DOHH2 (cell line): ENCODE measurements around the gene TXNDC11.

Experiments used
- EZH2phosphoT487 ChIP-seq: fragments of 200-600 bp; sonication (generic); IDR thresholded peaks from 2 replicates; pipeline ENCODE4 v1.6.1; 2017; ENCODE audit warnings: borderline replicate concordance, mild to moderate bottlenecking, antibody characterized with exemption, low read length, moderate library complexity, mixed read lengths
- TF ChIP-seq, protein P1 (sequence below): fragments of 200-600 bp; sonication (generic); IDR thresholded peaks from one replicate; pipeline ENCODE4 v1.5.1; 2014; ENCODE audit warnings: antibody characterized with exemption, mild to moderate bottlenecking, low read depth, low read length; ENCODE audit not compliant: poor library complexity, severe bottlenecking

DNA sequence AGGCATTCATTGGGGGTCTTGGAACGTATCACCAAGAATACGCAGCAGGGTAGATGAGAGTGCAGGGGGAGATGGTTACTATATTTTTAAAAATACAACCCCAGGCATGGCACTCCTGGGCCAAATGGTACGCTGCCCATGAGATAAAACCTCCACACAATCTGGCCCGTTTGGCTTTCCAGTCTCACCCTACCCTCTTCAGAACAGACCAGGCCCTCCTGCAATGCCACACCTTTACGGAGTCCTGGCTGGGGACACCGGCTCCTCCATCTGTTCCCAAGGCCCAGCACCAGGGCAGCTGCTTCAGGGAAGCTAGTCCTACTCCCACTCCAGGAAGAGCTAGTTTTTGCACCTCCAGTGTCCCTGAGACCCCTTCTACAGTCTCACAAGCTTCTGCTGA lies 50.0 kb downstream of the TXNDC11 start:
- TF ChIP-seq, protein P1, sequence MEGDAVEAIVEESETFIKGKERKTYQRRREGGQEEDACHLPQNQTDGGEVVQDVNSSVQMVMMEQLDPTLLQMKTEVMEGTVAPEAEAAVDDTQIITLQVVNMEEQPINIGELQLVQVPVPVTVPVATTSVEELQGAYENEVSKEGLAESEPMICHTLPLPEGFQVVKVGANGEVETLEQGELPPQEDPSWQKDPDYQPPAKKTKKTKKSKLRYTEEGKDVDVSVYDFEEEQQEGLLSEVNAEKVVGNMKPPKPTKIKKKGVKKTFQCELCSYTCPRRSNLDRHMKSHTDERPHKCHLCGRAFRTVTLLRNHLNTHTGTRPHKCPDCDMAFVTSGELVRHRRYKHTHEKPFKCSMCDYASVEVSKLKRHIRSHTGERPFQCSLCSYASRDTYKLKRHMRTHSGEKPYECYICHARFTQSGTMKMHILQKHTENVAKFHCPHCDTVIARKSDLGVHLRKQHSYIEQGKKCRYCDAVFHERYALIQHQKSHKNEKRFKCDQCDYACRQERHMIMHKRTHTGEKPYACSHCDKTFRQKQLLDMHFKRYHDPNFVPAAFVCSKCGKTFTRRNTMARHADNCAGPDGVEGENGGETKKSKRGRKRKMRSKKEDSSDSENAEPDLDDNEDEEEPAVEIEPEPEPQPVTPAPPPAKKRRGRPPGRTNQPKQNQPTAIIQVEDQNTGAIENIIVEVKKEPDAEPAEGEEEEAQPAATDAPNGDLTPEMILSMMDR: no peak
- no peak for TF ChIP-seq EZH2phosphoT487
